RCC 7860 (cell line): ENCODE measurements around the gene CTPS2.

Experiments used
- DNase-seq: peaks from one replicate; pipeline ENCODE4 v3.0.0-alpha.2; 2015; ENCODE audit warnings: low spot score
- FAIRE-seq: peaks from 2 replicates; lab custom pipeline; 2012; peaks lifted over from hg19 to GRCh38; lab: Jason Lieb, UNC

CTPS2 gene

GRCh38 chrX:16573781-16574180 is 138.7 kb downstream of the CTPS2 start:
- peak; percentile 3 for DNase-seq
- FAIRE-seq = peak; percentile 75

DNA sequence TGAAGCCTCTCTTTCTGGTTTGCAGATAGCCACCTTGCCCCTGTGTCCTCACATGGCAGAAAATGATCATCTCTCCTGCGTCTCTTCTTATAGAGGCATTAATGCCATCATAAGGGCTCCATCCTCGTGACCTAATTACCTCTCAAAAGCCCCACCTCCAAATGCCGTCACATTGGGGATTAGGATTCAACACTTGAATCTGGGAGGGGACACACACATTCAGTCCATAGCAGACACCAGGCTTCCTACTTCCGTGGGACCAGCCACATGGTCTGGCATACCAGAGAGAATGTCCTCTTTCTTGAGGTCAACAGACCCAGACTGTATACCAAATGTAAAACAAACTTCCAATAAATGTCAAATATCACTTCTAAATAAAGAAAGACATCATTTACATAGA is 144.8 kb downstream of the CTPS2 start:
- no peak for DNase-seq
- FAIRE-seq = no peak

DNA sequence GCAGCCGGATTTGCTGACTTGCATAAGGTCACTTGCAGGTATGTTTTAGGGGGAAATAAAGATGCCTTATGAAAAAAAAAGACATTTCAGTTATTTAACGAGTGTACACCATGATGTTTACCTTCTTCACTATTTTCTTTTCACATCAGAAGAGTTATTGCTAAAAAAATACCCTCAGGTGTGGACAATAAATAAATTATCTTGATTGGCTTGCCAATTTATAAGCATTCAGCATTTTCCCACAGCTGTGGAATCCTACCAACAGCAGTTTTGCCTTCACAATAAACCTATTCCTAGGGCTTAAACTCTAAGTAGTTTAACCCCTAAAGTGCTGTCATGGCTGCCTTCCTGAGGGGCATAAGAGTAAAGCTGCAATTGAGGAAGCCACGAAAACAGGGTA is 145.9 kb downstream of the CTPS2 start:
- DNase-seq (no peak), FAIRE-seq (no peak)

- DNase-seq = no peak
- no peak for FAIRE-seq
Measured at GRCh38 chrX:16560173-16560572, 152.3 kb downstream of the CTPS2 start.

DNA sequence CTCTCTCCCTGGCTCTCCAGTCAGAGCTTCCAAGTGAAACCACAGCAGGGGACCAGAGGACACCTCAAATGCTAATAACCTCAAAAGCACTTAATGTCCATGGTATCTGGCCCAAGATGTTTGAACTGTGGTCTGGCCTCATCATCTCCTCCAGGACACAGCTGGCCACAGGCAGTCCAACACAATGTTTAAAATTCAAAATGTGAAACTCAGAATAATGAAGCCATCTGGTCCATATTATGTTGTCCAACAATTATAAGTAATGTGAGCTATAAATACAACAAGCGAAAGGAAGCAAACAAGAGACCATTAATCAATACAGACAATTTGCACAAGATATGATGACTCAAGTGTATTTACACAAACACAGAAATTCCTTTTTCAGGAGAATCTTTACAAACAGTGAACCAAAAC is 153.3 kb downstream of the CTPS2 start:
- FAIRE-seq = no peak
- DNase-seq = no peak

- no peak for FAIRE-seq
Measured at GRCh38 chrX:16558489-16558888, 154.0 kb downstream of the CTPS2 start.

GRCh38 chrX:16552546-16552945 is 159.9 kb downstream of the CTPS2 start:
- FAIRE-seq (no peak), DNase-seq (no peak)

More at GRCh38 chrX:16558489-16558888, 154.0 kb downstream of the CTPS2 start:
- no peak for DNase-seq

DNA sequence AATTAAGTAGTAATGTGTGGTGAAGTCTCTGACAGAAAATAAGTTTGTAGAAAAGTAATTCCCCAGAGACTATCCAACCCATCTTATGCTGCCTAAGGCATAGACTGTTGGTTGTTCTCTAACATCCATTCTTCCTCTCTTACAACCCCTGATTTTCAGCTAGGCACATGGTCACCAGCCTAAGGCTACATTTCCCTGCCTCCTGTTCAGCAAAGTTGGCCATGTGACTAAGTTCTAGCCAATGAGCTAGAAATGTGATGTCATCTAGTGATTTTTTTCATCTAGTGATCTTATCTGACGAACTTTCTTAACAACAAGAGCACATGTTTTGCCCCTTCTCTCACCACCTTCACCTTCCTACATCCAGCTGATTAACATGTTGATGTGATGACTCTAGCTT is 164.8 kb downstream of the CTPS2 start:
- FAIRE-seq = no peak

GRCh38 chrX:16544969-16545368 is 167.5 kb downstream of the CTPS2 start:
- no peak for DNase-seq
- no peak for FAIRE-seq

More for the DNA sequence above, 164.8 kb downstream of the CTPS2 start:
- DNase-seq = no peak
